ENCODE results near the gene SLN. TPM values are rescaled to one million over a fixed set of nuclear protein-coding genes. Genes with fewer than 3 reads are reported as not detected.

SLN gene
- total and polyA plus RNA-seq, 12 donors: 0.33 to 13.0 (median 2.5) TPM; not detected in 6

DNA sequence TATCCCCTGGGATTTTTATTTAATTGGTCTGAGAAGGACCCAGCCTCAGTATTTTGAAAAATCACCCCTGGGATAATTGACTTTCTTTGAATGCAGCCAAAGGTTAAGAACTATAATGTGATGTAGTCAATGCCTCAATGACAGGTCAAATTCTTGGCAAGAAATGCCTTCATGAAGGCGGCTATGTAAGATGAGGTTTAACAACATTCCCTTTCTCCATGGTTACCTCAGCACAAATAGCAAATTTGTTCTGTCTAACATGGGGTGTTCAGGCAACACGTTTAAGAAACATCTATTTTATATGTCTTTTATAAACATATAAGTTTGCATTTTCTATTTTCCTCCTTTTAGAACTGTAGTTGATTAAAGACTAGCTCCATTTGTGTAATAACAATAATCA lies 5.3 kb downstream of the SLN start:
- no peaks in the 10 kb centered on the region for H3K9me3 ChIP-seq (replicated peaks in 1 of 3)
- H3K36me3 ChIP-seq (replicated peaks in 1 of 2): no peaks in the 10 kb centered on the region
- no peak overlapping the region for H3K27ac ChIP-seq
- intact Hi-C loops (cut with DNase I): no loop called here
- H3K27me3 ChIP-seq: no peaks in the 10 kb centered on the region
- TF ChIP-seq, protein P1, sequence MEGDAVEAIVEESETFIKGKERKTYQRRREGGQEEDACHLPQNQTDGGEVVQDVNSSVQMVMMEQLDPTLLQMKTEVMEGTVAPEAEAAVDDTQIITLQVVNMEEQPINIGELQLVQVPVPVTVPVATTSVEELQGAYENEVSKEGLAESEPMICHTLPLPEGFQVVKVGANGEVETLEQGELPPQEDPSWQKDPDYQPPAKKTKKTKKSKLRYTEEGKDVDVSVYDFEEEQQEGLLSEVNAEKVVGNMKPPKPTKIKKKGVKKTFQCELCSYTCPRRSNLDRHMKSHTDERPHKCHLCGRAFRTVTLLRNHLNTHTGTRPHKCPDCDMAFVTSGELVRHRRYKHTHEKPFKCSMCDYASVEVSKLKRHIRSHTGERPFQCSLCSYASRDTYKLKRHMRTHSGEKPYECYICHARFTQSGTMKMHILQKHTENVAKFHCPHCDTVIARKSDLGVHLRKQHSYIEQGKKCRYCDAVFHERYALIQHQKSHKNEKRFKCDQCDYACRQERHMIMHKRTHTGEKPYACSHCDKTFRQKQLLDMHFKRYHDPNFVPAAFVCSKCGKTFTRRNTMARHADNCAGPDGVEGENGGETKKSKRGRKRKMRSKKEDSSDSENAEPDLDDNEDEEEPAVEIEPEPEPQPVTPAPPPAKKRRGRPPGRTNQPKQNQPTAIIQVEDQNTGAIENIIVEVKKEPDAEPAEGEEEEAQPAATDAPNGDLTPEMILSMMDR (IDR thresholded peaks at IDR 0.05): no peak
- no peak for TF ChIP-seq POLR2A (IDR thresholded peaks at IDR 0.05)
- 44 to 52% (median 50%) methylated on average over 2 of the region's 2 CpGs for WGBS, 4 donors
- no peaks in the 10 kb centered on the region for H3K4me1 ChIP-seq (replicated peaks in 1 of 2)
- H3K4me3 ChIP-seq: no peak overlapping the region
- no peak for DNase-seq

DNA sequence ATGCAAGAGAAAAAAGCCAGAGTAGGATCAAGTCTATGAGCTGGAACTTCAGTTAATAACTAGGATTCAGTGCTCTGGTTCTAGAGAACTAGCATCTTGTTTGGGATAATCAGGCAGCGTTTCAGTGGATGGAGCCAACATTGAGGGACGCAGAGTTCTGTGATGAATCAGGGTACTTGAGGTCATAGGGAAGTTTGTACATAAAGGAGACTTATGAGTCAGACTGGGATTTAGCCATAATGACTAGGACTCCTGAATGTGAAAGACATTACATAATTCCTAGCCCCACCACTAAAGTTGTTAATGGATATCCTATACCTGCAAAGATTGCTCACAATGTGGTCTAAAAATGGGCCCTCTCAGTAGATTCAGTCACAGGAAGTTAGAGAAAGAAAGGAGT lies 6.8 kb downstream of the SLN start:
- Histone ChIP-seq H3K9me3 (replicated peaks in 1 of 3) (no peaks in the 10 kb centered on the region), H3K4me3 (no peak overlapping the region), H3K27me3 (no peaks in the 10 kb centered on the region), H3K4me1 (replicated peaks in 1 of 2) (no peaks in the 10 kb centered on the region), H3K27ac (no peak overlapping the region), H3K36me3 (replicated peaks in 1 of 2) (no peaks in the 10 kb centered on the region)
- intact Hi-C loops (cut with DNase I): no loop called here
- DNase-seq: no peak
- TF ChIP-seq, protein P1 (IDR thresholded peaks at IDR 0.05): no peak
- TF ChIP-seq POLR2A (IDR thresholded peaks at IDR 0.05): no peak
- WGBS, 4 donors: 49 to 61% (median 58%) methylated on average over 2 of the region's 2 CpGs

DNA sequence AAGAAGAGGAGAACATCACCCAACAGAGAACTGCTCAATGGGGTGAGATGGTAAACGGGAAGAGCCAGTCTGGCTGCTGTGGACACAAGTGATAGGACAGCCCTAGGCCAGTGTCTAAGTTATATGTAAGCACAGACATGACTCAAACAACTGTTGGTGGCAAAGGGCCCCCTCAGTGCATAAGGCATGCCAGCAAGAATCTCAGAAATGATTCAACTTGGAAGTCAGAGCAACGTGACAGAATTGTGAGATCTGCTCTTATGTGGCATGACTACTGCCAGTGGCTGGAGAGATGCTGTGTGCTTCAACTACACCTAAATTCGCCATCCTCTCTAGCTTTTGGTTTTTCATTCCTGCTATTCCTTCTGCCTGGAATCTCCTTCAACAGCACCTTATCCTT lies 7.4 kb downstream of the SLN start:
- Histone ChIP-seq H3K4me1 (replicated peaks in 1 of 2) (no peaks in the 10 kb centered on the region), H3K9me3 (replicated peaks in 1 of 3) (no peaks in the 10 kb centered on the region), H3K36me3 (replicated peaks in 1 of 2) (no peaks in the 10 kb centered on the region), H3K4me3 (no peak overlapping the region), H3K27me3 (no peaks in the 10 kb centered on the region), H3K27ac (no peak overlapping the region)
- 67 to 79% (median 69%) methylated on average over 3 of the region's 3 CpGs for WGBS, 4 donors
- TF ChIP-seq, protein P1 (IDR thresholded peaks at IDR 0.05): no peak
- TF ChIP-seq POLR2A (IDR thresholded peaks at IDR 0.05): no peak
- intact Hi-C loops (cut with DNase I): no loop called here
- no peak for DNase-seq

DNA sequence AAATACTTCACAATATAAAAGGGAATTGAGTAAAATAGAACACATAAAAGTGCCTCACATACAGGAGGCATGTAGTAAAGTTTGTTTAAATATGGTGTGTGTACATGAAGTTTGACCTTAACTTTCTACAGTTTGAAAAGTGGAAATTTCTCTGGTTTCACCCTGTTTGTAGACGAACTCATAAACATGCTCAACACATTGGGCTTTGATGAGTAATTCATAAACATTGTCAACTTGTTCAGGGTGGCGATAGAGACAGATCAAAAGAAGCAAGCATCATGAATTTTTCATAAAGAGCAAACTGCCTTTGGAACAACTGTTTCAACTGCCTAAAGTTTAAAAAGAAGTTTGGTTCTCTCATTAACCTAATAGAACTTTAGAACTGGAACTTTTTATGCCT lies 9.1 kb downstream of the SLN start:
- no peaks in the 10 kb centered on the region for H3K4me1 ChIP-seq (replicated peaks in 1 of 2)
- H3K27me3 ChIP-seq: no peaks in the 10 kb centered on the region
- WGBS, 4 donors: 54 to 66% (median 56%) methylated on average over 2 of the region's 2 CpGs
- H3K4me3 ChIP-seq: no peak overlapping the region
- no peak for DNase-seq
- H3K36me3 ChIP-seq (replicated peaks in 1 of 2): no peaks in the 10 kb centered on the region
- intact Hi-C loops (cut with DNase I): no loop called here
- H3K9me3 ChIP-seq (replicated peaks in 1 of 3): no peaks in the 10 kb centered on the region
- TF ChIP-seq, protein P1 (IDR thresholded peaks at IDR 0.05): no peak
- TF ChIP-seq POLR2A (IDR thresholded peaks at IDR 0.05): no peak
- H3K27ac ChIP-seq: no peak overlapping the region
